ENCODE results near the gene TRAPPC11.

The TRAPPC11 gene

DNA sequence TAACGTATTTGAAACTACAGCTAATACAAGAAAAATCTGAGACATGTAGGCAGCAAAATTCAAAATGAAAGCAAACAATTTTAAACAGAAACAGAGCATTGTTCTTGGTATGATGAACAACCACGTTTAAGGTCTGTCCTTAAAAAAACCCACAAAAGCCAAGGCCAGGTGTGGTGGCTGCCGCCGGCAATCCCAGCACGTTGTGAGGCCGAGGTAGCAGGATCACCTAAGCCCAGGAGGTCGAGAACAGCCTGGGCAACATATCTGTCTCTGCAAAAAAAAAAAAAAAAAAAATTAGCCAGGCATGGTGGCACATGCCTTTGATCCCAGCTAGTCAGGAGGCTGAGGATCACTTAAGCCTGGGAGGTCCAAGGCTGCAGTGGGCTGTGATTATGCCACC is 13.8 kb upstream of the TRAPPC11 start:
- Histone ChIP-seq H3K4me3 (replicated peaks; ENCODE audit: low read depth, low read length) (no peak overlapping the region), H3K27me3 (replicated peaks; ENCODE audit: control insufficient read depth, insufficient read depth, low read length) (no peaks in the 10 kb centered on the region), H3K36me3 (ENCODE audit: control insufficient read depth, insufficient read depth, low read length) (peaks cover 5% of the 10 kb centered on the region)
- DNase-seq (ENCODE audit: extremely low read depth, insufficient read length) = no peak
- no peak for TF ChIP-seq CTCF (IDR thresholded peaks at IDR 0.05; ENCODE audit: insufficient read depth, low read length, poor library complexity, severe bottlenecking)

DNA sequence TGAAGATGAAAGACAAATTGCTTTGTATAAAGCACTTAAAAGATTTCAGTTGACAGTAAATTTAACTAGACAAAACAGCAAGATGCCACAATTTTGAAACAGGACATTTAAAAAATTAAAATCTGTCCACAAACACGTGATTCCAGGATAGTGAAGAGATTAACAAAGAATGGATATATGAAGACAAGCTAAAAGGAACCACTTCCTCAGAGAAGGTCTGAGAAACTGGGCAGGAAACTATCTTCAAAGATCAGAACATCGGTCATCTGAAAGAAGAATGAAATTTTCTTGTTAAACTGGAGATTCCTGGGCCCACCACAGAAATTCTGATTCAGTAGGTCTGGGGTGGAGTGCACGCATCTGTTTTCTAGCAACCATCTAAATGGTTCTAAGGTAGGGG is 1.5 kb upstream of the TRAPPC11 start:
- peak overlapping the region; percentile 76 for H3K4me3 ChIP-seq (replicated peaks; ENCODE audit: low read depth, low read length)
- DNase-seq (ENCODE audit: extremely low read depth, insufficient read length) = no peak
- H3K36me3 ChIP-seq (ENCODE audit: control insufficient read depth, insufficient read depth, low read length) = no peaks in the 10 kb centered on the region
- H3K27me3 ChIP-seq (replicated peaks; ENCODE audit: control insufficient read depth, insufficient read depth, low read length) = no peaks in the 10 kb centered on the region
- no peak for TF ChIP-seq CTCF (IDR thresholded peaks at IDR 0.05; ENCODE audit: insufficient read depth, low read length, poor library complexity, severe bottlenecking)

DNA sequence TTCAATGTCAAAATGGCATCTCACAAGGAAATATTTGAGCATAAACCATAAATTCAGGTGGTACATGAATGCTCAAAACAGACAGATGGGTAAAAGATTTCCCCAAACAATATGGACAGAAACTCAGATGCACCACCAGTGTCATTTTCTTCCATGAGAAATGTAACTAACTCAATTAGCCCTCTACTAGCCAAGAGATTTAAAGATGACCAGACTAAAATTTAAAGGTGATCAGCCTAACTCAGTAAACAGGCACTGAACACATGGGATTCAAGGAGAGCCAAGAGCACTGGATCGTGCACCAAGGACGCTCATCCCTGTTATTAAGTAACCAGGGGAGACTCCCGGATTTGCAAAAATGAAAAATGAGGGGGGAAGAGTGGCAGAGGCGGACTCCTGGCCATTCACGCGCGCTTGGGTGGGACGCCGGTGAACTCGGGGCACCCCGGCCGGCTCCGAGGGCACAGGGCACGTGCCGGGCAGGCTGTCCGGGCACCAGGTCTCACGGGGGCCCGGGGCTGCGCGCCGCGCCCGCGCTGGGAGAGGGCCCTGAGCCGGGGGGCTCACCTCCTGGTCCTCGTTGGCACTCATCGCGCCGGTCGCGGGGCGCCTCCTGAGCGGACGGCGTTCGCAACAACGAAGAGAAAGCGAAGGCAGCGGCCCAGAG is 598 bp upstream of the TRAPPC11 start:
- Histone ChIP-seq H3K4me3 (replicated peaks; ENCODE audit: low read depth, low read length) (peak overlapping the region; percentile 76), H3K36me3 (ENCODE audit: control insufficient read depth, insufficient read depth, low read length) (no peaks in the 10 kb centered on the region), H3K27me3 (replicated peaks; ENCODE audit: control insufficient read depth, insufficient read depth, low read length) (no peaks in the 10 kb centered on the region)
- peak; percentile 53 for DNase-seq (ENCODE audit: extremely low read depth, insufficient read length)
- no peak for TF ChIP-seq CTCF (IDR thresholded peaks at IDR 0.05; ENCODE audit: insufficient read depth, low read length, poor library complexity, severe bottlenecking)

DNA sequence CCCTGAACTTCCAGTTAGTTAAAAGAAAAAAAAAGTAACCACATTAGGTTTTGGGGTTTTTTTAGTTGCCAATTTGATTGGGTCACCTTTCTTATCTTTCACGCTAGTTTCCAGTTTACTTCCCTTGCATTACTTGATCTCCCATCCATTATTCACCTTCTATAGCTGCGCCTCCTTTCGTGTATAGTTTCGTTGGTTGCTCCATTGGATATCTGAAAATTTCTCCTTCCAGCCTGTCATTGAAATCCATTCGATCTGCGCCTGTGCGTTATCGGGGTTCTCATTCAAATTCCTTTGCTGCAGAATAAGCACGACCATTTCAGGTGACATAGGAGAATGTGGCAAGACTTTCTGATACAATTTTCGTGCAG is 764 bp downstream of the TRAPPC11 start:
- no peak for DNase-seq (ENCODE audit: extremely low read depth, insufficient read length)
- Histone ChIP-seq H3K4me3 (replicated peaks; ENCODE audit: low read depth, low read length) (peak overlapping the region; percentile 76), H3K36me3 (ENCODE audit: control insufficient read depth, insufficient read depth, low read length) (no peaks in the 10 kb centered on the region), H3K27me3 (replicated peaks; ENCODE audit: control insufficient read depth, insufficient read depth, low read length) (no peaks in the 10 kb centered on the region)
- no peak for TF ChIP-seq CTCF (IDR thresholded peaks at IDR 0.05; ENCODE audit: insufficient read depth, low read length, poor library complexity, severe bottlenecking)

DNA sequence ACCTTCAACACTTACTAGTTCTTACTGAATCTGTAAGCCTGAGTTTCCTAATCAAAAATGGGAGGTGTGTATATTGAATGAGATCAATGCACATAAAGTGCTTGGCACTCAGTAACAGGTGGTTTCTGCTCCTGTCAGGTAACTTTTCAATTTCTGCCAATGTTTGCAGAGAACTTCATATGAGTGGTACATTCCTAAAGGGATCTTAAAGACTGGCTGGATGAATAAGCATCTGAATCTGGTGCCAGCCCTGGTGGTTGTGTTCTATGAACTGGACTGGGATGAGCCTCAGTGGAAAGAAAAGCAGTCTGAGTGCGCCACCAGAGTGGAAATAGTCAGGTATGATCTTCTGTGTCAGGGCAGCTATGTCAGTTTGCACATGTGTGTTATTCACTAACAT is 7.0 kb downstream of the TRAPPC11 start:
- no peak overlapping the region for H3K4me3 ChIP-seq (replicated peaks; ENCODE audit: low read depth, low read length)
- no peak for TF ChIP-seq CTCF (IDR thresholded peaks at IDR 0.05; ENCODE audit: insufficient read depth, low read length, poor library complexity, severe bottlenecking)
- DNase-seq (ENCODE audit: extremely low read depth, insufficient read length) = no peak
- peaks cover 12% of the 10 kb centered on the region for H3K36me3 ChIP-seq (ENCODE audit: control insufficient read depth, insufficient read depth, low read length)
- H3K27me3 ChIP-seq (replicated peaks; ENCODE audit: control insufficient read depth, insufficient read depth, low read length) = no peaks in the 10 kb centered on the region

DNA sequence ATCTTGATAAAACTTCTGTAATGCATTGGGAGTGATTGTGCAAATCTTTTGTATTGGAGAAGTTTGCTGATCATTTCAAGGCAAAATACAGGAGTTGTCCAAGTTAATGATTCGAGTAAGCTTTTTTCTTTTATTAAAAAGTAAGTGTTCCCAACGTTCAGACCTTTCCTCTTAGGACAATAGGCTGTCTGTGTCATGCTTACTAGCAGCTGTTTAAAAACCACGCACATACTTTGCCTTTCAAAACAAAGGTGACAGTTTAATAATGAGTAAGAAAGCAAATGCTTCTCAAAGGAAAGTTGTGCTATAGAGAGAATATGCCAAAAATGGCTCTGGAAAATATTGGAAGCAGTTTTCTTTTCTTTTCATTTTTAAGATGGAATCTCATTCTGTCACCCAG is 11.2 kb downstream of the TRAPPC11 start:
- peaks cover 12% of the 10 kb centered on the region for H3K36me3 ChIP-seq (ENCODE audit: control insufficient read depth, insufficient read depth, low read length)
- TF ChIP-seq CTCF (IDR thresholded peaks at IDR 0.05; ENCODE audit: insufficient read depth, low read length, poor library complexity, severe bottlenecking) = no peak
- no peak for DNase-seq (ENCODE audit: extremely low read depth, insufficient read length)
- H3K27me3 ChIP-seq (replicated peaks; ENCODE audit: control insufficient read depth, insufficient read depth, low read length) = no peaks in the 10 kb centered on the region
- no peak overlapping the region for H3K4me3 ChIP-seq (replicated peaks; ENCODE audit: low read depth, low read length)

All from GM06990 (cell line).